Loucy (cell line): ENCODE data around the gene DEUP1.

Experiments
- EZH2phosphoT487 ChIP-seq: fragments of 200-600 bp; IDR thresholded peaks from 2 replicates; pipeline ENCODE4 v1.6.1; 2018; ENCODE audit warnings: antibody characterized with exemption, mild to moderate bottlenecking, moderate library complexity, borderline replicate concordance
- TF ChIP-seq, protein P1 (sequence below): fragments of 200-600 bp; sonication (generic); conservative IDR thresholded peaks from 2 replicates; pipeline ENCODE4 v1.5.1; 2014; ENCODE audit warnings: mild to moderate bottlenecking, antibody characterized with exemption, low read length

DNA sequence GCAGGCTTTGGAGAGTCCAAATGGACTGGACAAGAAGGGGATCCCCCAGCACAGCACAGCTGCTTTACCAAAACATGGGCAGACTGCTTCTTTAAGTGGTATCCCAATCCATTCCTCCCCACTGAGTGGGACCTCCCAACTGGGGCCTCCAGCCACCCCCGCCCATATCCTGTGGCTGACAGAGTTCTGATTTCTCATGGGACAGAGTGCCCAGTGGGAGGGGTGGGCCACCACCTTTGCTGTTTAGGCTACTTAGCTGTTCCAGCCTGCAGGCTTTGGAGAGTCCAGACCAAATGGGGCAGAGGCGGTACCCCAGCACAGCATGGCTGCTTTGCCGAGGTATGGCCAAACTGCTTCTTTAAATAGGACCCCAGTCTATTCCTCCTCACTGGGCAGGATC lies 26.9 kb upstream of the DEUP1 start:
- TF ChIP-seq, protein P1, sequence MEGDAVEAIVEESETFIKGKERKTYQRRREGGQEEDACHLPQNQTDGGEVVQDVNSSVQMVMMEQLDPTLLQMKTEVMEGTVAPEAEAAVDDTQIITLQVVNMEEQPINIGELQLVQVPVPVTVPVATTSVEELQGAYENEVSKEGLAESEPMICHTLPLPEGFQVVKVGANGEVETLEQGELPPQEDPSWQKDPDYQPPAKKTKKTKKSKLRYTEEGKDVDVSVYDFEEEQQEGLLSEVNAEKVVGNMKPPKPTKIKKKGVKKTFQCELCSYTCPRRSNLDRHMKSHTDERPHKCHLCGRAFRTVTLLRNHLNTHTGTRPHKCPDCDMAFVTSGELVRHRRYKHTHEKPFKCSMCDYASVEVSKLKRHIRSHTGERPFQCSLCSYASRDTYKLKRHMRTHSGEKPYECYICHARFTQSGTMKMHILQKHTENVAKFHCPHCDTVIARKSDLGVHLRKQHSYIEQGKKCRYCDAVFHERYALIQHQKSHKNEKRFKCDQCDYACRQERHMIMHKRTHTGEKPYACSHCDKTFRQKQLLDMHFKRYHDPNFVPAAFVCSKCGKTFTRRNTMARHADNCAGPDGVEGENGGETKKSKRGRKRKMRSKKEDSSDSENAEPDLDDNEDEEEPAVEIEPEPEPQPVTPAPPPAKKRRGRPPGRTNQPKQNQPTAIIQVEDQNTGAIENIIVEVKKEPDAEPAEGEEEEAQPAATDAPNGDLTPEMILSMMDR, result no peak
- no peak for TF ChIP-seq EZH2phosphoT487
